ENCODE measurements around the gene TBC1D5.

TBC1D5 gene

GRCh38 chr3:17158941-17159682, 583.3 kb downstream of the TBC1D5 start:
- TF ChIP-seq Cebpa-rat (IDR thresholded peaks at IDR 0.05), result no peak
- Histone ChIP-seq H4K20me1 (peaks cover 0 to 5% (median 0%) of the 10 kb centered on the region in 11 experiments; a peak in 1 of 22 replicates), H3K27ac (no peak overlapping the region), H3K4me1 (peaks cover 0 to 9% (median 7%) of the 10 kb centered on the region in 10 experiments; a peak in 11 of 20 replicates), H3K27me3 (no peaks in the 10 kb centered on the region), H3K36me3 (peaks cover 76 to 98% (median 89%) of the 10 kb centered on the region in 11 experiments), H3K9ac (no peak overlapping the region), H3K4me3 (no peak overlapping the region), H3K9me3 (replicated peaks in 1 of 11) (peaks cover under 1 to 18% (median 10%) of the 10 kb centered on the region in 11 experiments; a peak in 19 of 22 replicates), H3K4me2 (no peak overlapping the region)

- H3K9ac ChIP-seq, result no peak overlapping the region
- no peak overlapping the region for H3K4me2 ChIP-seq
- peaks cover 0 to 13% (median 10%) of the 10 kb centered on the region in 10 experiments; a peak in 16 of 20 replicates for H3K4me1 ChIP-seq
- TF ChIP-seq Cebpa-rat (IDR thresholded peaks at IDR 0.05), result no peak
- H3K36me3 ChIP-seq, result peaks cover 77 to 98% (median 87%) of the 10 kb centered on the region in 11 experiments
- H4K20me1 ChIP-seq, result peaks cover 0 to 5% (median 0%) of the 10 kb centered on the region in 11 experiments; a peak in 1 of 22 replicates
- peaks cover 15 to 32% (median 24%) of the 10 kb centered on the region in 11 experiments for H3K9me3 ChIP-seq (replicated peaks in 1 of 11)
- no peaks in the 10 kb centered on the region for H3K27me3 ChIP-seq
- no peak overlapping the region for H3K27ac ChIP-seq
- no peak overlapping the region for H3K4me3 ChIP-seq
Observed at GRCh38 chr3:17157713-17158112, 584.7 kb downstream of the TBC1D5 start.

GRCh38 chr3:17156864-17157263, 585.6 kb downstream of the TBC1D5 start:
- no peak overlapping the region for H3K4me3 ChIP-seq

GRCh38 chr3:17155951-17156350, 586.5 kb downstream of the TBC1D5 start:
- H3K27me3 ChIP-seq, result no peaks in the 10 kb centered on the region
- H3K4me1 ChIP-seq, result peaks cover 15 to 28% (median 25%) of the 10 kb centered on the region in 10 experiments
- no peak overlapping the region for H3K27ac ChIP-seq
- no peak overlapping the region for H3K9ac ChIP-seq
- H3K4me3 ChIP-seq, result no peak overlapping the region
- TF ChIP-seq Cebpa-rat (IDR thresholded peaks at IDR 0.05), result no peak
- H4K20me1 ChIP-seq, result peaks cover 0 to 5% (median 0%) of the 10 kb centered on the region in 11 experiments; a peak in 1 of 22 replicates
- H3K4me2 ChIP-seq, result no peak overlapping the region
- H3K36me3 ChIP-seq, result peaks cover 61 to 82% (median 71%) of the 10 kb centered on the region in 11 experiments
- peaks cover 15 to 32% (median 24%) of the 10 kb centered on the region in 11 experiments for H3K9me3 ChIP-seq (replicated peaks in 1 of 11)

More at GRCh38 chr3:17156864-17157263, 585.6 kb downstream of the TBC1D5 start:
- H3K9ac ChIP-seq, result no peak overlapping the region
- no peak for TF ChIP-seq Cebpa-rat (IDR thresholded peaks at IDR 0.05)
- peaks cover 15 to 32% (median 24%) of the 10 kb centered on the region in 11 experiments for H3K9me3 ChIP-seq (replicated peaks in 1 of 11)
- H4K20me1 ChIP-seq, result peaks cover 0 to 5% (median 0%) of the 10 kb centered on the region in 11 experiments; a peak in 1 of 22 replicates
- peaks cover 6 to 22% (median 18%) of the 10 kb centered on the region in 10 experiments for H3K4me1 ChIP-seq
- no peak overlapping the region for H3K27ac ChIP-seq
- H3K36me3 ChIP-seq, result peaks cover 70 to 92% (median 78%) of the 10 kb centered on the region in 11 experiments
- H3K27me3 ChIP-seq, result no peaks in the 10 kb centered on the region
- no peak overlapping the region for H3K4me2 ChIP-seq

GRCh38 chr3:17154941-17155340, 587.5 kb downstream of the TBC1D5 start:
- peaks cover 0 to 5% (median 0%) of the 10 kb centered on the region in 11 experiments; a peak in 1 of 22 replicates for H4K20me1 ChIP-seq
- H3K4me3 ChIP-seq, result no peak overlapping the region
- TF ChIP-seq Cebpa-rat (IDR thresholded peaks at IDR 0.05), result no peak
- no peak overlapping the region for H3K9ac ChIP-seq
- H3K36me3 ChIP-seq, result peaks cover 55 to 72% (median 64%) of the 10 kb centered on the region in 11 experiments
- peaks cover 15 to 32% (median 24%) of the 10 kb centered on the region in 11 experiments for H3K9me3 ChIP-seq (replicated peaks in 1 of 11)
- peaks cover 16 to 23% (median 21%) of the 10 kb centered on the region in 10 experiments for H3K4me1 ChIP-seq
- no peak overlapping the region for H3K27ac ChIP-seq
- H3K27me3 ChIP-seq, result no peaks in the 10 kb centered on the region
- no peak overlapping the region for H3K4me2 ChIP-seq

- no peak overlapping the region for H3K4me3 ChIP-seq
- peaks cover 49 to 65% (median 57%) of the 10 kb centered on the region in 11 experiments for H3K36me3 ChIP-seq
- no peak overlapping the region for H3K27ac ChIP-seq
- TF ChIP-seq Cebpa-rat (IDR thresholded peaks at IDR 0.05), result no peak
- H3K4me2 ChIP-seq, result no peak overlapping the region
- peaks cover 0 to under 1% (median 0%) of the 10 kb centered on the region in 11 experiments; a peak in 1 of 22 replicates for H4K20me1 ChIP-seq
- H3K9ac ChIP-seq, result no peak overlapping the region
- peaks cover 15 to 32% (median 24%) of the 10 kb centered on the region in 11 experiments for H3K9me3 ChIP-seq (replicated peaks in 1 of 11)
- peaks cover 16 to 23% (median 21%) of the 10 kb centered on the region in 10 experiments for H3K4me1 ChIP-seq
- H3K27me3 ChIP-seq, result no peaks in the 10 kb centered on the region
Observed at GRCh38 chr3:17154221-17154620, 588.2 kb downstream of the TBC1D5 start.

GRCh38 chr3:17153209-17153608, 589.2 kb downstream of the TBC1D5 start:
- Histone ChIP-seq H3K9me3 (replicated peaks in 1 of 11) (peaks cover 15 to 32% (median 24%) of the 10 kb centered on the region in 11 experiments), H3K27ac (no peak overlapping the region), H3K4me1 (peaks cover 16 to 23% (median 21%) of the 10 kb centered on the region in 10 experiments), H3K4me3 (no peak overlapping the region), H3K9ac (no peak overlapping the region), H3K4me2 (0 out of 22 replicates have a peak overlapping the region, but pooled peaks of 1 of the 11 experiments have one; percentile 60), H4K20me1 (no peaks in the 10 kb centered on the region), H3K36me3 (peaks cover 40 to 56% (median 47%) of the 10 kb centered on the region in 11 experiments), H3K27me3 (no peaks in the 10 kb centered on the region)
- no peak for TF ChIP-seq Cebpa-rat (IDR thresholded peaks at IDR 0.05)

- H3K4me2 ChIP-seq, result peak overlapping the region; percentile 35 to 67 (median 51)
- H3K9ac ChIP-seq, result no peak overlapping the region
- no peak for TF ChIP-seq Cebpa-rat (IDR thresholded peaks at IDR 0.05)
- no peak overlapping the region for H3K4me3 ChIP-seq
- peaks cover 15 to 32% (median 24%) of the 10 kb centered on the region in 11 experiments for H3K9me3 ChIP-seq (replicated peaks in 1 of 11)
- H3K36me3 ChIP-seq, result peaks cover 30 to 43% (median 39%) of the 10 kb centered on the region in 11 experiments
- peaks cover 16 to 23% (median 21%) of the 10 kb centered on the region in 10 experiments for H3K4me1 ChIP-seq
- H3K27me3 ChIP-seq, result no peaks in the 10 kb centered on the region
- H4K20me1 ChIP-seq, result no peaks in the 10 kb centered on the region
- peak overlapping the region in 5 of 11 experiments; percentile 17 to 29 (median 27); a peak in 8 of 22 replicates for H3K27ac ChIP-seq
Observed at GRCh38 chr3:17151598-17152373, 590.6 kb downstream of the TBC1D5 start.

Data from BLaER1 treated with 17β-estradiol and CSF1 and Interleukin-3, amounts not matched to agents 10 nM and 100 nM (cell line).